NCI-H2107 (cell line): ENCODE results near the gene KRTAP9-8.
"Not testable (repeated sequence)": the region's sequence is repeated elsewhere in the genome, so short reads cannot be mapped to it uniquely, and the experiment has no call there.

Experiments
- DNase-seq: peaks from one replicate; lab custom pipeline; 2025; lab: John Stamatoyannopoulos, UW

KRTAP9-8 gene, protein sequence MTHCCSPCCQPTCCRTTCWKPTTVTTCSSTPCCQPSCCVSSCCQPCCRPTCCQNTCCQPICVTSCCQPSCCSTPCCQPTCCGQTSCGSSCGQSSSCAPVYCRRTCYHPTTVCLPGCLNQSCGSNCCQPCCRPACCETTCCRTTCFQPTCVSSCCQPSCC

GRCh38 chr17:41237949-41238437 lies at the start of gene KRTAP9-8:
Gene KRTAP9-8 (plus strand): TSS chr17:41237999. CDS start chr17:41238052, 53 bp downstream.
- DNase-seq: not testable (repeated sequence)

DNA sequence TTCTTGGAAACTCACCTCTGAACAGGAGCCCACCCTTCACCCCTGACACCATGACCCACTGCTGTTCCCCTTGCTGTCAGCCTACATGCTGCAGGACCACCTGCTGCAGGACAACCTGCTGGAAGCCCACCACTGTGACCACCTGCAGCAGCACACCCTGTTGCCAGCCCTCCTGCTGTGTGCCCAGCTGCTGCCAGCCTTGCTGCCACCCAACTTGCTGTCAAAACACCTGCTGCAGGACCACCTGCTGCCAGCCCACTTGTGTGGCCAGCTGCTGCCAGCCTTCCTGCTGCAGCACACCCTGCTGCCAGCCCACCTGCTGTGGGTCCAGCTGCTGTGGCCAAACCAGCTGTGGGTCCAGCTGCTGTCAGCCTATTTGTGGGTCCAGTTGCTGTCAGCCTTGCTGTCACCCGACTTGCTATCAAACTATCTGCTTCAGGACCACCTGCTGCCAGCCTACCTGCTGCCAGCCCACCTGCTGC lies 47.9 kb upstream of the KRTAP9-8 start, which contains the start of gene KRTAP9-1:
KRTAP9-1 (plus strand) TSS at position 51 of the 482 bp plus-strand sequence; CDS start at position 51, 0 bp downstream.
- DNase-seq: not testable (repeated sequence)

- DNase-seq: no peak
Observed at GRCh38 chr17:41190328-41190727, 47.5 kb upstream of the KRTAP9-8 start.

DNA sequence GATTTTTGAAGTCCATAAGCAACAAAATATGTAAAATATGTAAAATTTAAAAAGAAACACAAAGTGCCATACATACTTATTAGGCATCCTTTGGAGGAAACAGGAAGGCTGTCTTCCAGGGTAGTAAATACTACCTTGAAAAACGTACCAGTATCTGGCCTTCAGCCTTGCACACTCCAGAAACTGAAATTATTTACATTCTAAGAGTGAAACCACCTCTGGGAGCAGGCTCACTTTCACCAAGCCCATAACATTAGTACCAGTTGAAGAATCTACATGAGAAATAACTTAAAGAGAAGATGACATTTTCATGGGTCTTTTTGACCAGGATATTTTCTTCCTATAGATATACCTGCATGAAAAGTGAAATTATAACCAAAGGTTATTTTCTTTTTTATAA lies 41.7 kb upstream of the KRTAP9-8 start:
- DNase-seq: no peak

DNA sequence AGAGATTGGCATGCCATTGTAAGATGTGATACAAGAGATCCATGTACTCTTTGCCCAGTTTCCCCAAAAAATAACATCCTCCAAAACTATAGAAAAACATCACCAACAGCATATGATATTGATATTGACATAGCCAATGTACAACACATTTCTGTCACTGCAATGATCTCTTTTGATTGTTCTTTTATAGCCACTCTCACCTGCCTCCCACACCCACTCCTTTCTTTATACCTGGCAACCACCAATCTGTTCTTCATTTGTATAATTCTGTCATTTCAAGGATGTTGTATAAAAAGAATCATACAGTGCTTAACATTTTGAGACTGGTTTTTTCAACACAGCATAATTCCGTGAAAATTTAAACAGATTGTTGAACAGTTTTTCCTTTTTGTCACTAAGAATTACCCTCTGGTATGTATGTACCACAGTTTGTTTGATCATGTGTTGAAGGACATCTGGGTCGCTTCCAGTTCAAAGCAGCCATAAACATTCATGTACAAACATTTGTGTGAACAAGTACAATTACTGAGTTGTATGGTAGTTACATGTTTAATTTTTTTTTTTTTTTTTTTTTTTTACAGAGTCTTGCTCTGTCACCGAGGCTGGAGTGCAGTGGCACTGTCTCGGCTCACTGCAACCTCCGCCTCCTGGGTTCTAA lies 38.2 kb upstream of the KRTAP9-8 start:
- no peak for DNase-seq

DNA sequence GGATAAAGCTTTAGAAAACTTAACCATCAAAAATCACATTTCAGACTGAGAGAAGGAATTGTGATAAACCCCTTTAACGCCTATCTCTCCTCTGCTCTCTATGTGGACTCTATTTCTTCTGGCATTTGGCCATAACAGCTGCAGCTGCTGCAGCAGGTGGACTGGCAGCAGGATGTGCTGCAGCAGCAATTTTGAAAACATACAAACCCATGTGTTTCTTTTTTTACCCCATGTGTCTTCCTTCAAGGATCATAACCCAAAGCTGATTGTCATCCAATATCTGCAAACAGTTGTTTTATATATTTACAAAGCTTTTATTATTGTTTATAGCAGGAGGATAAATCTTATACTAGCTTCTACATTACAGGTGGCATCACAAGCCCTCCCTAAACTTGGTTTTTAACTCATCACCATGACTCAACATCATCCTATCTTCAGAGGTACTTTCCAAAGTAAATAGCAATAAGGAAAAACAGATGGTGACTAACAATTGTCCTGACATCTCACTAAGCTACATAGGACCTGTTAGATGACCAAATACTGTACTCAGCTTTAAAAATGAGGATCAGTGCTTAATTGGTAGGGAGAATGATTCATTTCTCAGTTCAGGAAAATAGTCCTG lies 25.8 kb upstream of the KRTAP9-8 start:
- no peak for DNase-seq

DNA sequence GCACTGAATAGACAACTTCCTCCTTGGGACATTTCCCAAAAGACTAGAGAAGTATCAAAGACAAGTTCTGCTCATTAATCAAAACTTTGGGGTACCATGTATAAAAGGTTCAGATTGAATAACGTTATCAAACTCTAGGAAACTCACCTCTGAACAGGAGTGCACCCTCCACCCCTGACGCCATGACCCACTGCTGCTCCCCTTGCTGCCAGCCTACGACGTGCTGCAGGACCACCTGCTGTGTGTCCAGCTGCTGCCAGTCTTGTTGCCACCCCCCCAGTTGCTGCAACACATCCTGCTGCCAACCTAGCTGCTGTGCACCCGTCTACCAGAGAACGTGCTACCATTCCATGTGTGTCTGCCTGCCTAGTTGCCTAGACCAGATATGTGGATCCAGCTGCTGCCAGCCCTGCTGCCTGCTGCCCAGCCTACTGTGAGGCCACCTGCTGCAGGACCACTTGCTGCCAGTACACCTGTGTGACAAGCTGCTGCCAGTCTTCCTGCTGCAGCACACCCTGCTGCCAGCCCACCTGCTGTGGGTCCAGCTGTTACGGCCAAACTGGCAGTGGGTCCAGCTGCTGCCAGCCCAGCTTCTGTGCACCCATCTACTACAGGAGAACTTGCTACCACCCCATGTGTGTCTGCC lies 25.2 kb upstream of the KRTAP9-8 start:
- DNase-seq: no peak

GRCh38 chr17:41215681-41216080 lies 22.1 kb upstream of the KRTAP9-8 start:
- DNase-seq: no peak

- no peak for DNase-seq
Observed at GRCh38 chr17:41223821-41224220, 14.0 kb upstream of the KRTAP9-8 start.

DNA sequence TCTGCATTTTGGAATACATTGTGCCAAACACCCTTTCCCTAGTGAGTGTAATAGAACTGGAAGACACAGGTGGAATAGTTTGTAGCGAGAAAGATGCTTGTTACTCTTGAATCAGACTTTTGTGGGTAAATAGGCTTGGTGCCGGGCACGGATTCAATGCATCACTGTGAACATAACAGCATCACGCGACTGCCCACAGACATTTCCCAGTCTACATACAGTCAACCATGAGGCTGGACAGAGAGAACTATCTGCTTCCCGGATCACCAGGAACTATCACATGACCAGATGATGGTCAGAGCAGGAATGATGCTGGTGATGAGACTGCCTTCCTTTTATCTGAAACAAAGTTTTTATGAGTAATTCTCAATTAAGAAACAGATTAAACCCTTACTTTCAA lies 11.7 kb upstream of the KRTAP9-8 start:
- no peak for DNase-seq

- DNase-seq: not testable (repeated sequence)
Observed at GRCh38 chr17:41226598-41227095, 11.2 kb upstream of the KRTAP9-8 start, which contains the start of gene KRTAP9-2. Gene KRTAP9-2 (plus strand): TSS chr17:41226648. CDS start chr17:41226655, 7 bp downstream.

DNA sequence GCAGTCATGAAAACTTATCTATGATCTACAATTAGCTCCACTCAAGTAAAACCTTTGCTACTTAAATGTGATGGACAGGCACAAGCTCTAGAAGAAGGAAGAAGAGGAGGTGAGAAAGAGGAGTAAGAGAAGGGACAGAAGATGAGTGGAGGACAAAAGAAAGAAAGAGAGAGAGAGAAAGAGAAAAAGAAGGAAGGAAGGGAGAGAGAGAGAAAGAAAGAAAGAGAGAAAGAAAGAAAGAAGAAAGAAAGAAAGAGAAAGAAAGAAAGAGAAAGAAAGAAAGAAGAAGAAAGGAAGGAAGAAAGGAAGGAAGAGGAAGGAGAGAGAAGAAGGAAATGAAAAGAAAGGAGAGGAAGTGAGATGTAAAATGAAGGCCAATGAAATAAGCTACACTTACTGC lies 7.7 kb upstream of the KRTAP9-8 start:
- DNase-seq: no peak

DNA sequence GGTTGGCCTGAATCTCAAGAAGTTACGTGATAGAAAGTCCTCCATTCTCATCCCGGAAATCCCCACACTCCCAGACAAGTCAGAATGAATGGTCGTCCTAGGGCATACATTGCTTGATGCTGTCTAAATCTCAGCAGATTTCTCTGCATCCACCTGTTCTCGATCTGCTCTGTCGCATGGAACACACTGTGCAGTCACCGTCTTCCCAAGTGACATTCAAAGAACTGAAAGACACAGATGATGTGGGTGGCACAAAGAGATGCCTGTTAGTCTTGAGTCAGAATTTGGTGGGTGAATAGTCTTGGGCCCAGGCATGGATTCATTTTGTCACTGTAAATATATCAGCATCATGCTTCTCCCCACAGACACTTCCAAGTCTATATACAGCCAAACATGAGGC lies 6.1 kb upstream of the KRTAP9-8 start:
- no peak for DNase-seq

DNA sequence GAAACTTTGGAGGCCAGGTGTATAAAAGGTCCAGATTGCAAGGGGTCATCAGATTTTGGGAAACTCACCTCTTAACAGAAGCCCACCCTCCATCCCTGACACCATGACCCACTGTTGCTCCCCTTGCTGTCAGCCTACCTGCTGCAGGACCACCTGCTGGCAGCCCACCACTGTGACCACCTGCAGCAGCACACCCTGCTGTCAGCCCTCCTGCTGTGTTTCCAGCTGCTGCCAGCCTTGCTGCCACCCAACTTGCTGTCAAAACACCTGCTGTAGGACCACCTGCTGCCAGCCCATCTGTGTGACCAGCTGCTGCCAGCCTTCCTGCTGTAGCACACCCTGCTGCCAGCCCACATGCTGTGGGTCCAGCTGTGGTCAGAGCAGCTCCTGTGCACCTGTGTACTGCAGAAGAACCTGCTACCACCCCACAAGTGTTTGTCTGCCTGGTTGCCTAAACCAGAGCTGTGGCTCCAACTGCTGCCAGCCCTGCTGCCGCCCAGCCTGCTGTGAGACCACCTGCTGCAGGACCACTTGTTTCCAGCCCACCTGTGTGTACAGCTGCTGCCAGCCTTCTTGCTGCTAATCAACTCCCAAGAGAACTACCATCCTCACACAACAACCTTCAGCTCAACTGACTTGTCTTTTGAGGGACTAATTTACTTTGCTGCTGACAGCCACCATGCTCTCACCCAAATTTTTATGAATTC lies 5.2 kb upstream of the KRTAP9-8 start, which contains the start of gene KRTAP9-3:
KRTAP9-3 (plus strand) TSS at position 51 of the 707 bp plus-strand sequence; CDS start at position 104, 53 bp downstream.
- DNase-seq: not testable (repeated sequence)

GRCh38 chr17:41237116-41237515 lies 683 bp upstream of the KRTAP9-8 start:
- not testable (repeated sequence) for DNase-seq

DNA sequence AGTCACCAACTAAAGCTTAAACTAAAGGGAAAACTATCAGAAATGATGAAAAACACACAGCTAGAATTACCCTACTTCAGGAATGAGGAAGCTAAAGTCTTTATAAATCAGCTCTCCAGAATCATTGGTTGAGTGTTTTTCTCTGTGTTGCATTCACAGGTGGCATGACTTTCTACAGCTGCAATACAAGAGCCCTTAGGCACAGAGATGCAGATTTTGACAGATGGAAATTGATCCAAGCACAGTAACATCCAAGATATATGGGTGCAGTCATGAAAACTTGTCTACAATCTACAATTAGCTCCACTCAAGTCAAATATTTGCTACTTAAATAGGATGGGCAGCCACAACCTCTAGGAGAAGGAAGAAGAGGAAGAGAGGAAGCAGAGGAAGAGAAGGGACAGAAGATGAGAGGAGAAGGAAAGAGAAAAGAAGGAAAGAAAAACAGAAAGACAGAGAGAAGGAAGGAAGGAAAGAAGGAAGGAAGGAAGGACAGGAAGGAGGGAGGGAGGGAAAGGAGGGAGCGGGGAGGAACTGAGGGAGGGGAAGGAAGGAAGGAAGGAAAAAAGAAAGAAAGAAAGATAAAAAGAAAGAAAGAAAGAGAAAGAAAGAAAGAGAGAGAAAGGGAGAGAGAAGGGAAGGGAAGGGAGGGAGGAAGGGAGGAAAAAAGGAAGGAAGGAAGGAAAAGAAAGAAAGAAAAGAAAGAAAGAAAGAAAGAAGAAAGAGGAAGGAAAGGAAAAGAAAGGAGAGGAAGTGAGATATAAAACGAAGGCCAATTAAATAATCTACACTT lies 9.4 kb downstream of the KRTAP9-8 start:
- DNase-seq: not testable (repeated sequence)

GRCh38 chr17:41249637-41250240 lies 11.9 kb downstream of the KRTAP9-8 start, which contains the start of gene KRTAP9-4:
Gene KRTAP9-4 (plus strand): TSS chr17:41249687. CDS start chr17:41249721, 34 bp downstream.
- not testable (repeated sequence) for DNase-seq

- no peak for DNase-seq
Observed at GRCh38 chr17:41251261-41251660, 13.5 kb downstream of the KRTAP9-8 start.

- DNase-seq: no peak
Observed at GRCh38 chr17:41254861-41255260, 17.1 kb downstream of the KRTAP9-8 start.
